ENCODE measurements around the gene UBE2J2. TPM values are rescaled to one million over a fixed set of nuclear protein-coding genes. Genes with fewer than 3 reads are reported as not detected.

The UBE2J2 gene
- total RNA-seq, 3 donors from 2014 or later (not counting 1 experiment from before 2014, with no cell fraction given) = 66.0 to 84.2 (median 78.1) TPM

DNA sequence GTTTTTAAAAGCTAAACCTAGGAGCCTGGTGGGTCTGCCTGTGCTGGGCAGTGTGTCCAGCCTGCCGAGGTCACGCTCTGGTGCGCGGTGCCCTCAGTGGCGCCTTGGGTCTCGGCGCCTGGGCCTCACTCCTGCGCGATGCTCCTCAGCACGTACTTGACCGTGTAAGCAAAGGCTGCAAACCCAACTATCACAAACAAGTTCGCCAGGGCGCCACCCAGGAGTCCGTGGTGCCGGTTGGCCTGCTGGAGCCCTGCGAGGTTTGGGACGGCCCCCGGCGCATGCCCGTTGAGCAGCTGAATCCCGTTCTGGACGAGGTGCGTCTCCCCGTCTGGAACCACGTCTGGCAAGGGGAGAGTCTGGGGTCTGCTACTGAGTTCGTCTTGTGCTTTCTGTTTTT is 18.6 kb downstream of the UBE2J2 start:
- Histone ChIP-seq H3K36me3 (ENCODE audit: control insufficient read depth, insufficient read depth, low read length) (peaks cover 37% of the 10 kb centered on the region), H3K9me3 (ENCODE audit: control insufficient read depth, insufficient read depth, low read length) (no peaks in the 10 kb centered on the region), H3K27me3 (ENCODE audit: control insufficient read depth, insufficient read depth, low read length) (no peaks in the 10 kb centered on the region), H3K27ac (ENCODE audit: low read length) (no peak overlapping the region), H3K4me1 (ENCODE audit: control insufficient read depth, insufficient read depth, low read length) (peaks cover 15% of the 10 kb centered on the region), H3K4me3 (ENCODE audit: low read length) (no peak overlapping the region)
- Mint-ChIP-seq H3K4me3 (no peak overlapping the region), H3K27ac (peak overlapping the region in 1 of 2 donors; percentile 18), H3K9me3 (no peaks in the 10 kb centered on the region), H3K36me3 (no peaks in the 10 kb centered on the region), H3K27me3 (ENCODE audit: low read depth in 2 of 2) (no peaks in the 10 kb centered on the region), H3K4me1 (peaks cover 13 to 29% of the 10 kb centered on the region in 2 donors)
- ATAC-seq (no peak), DNase-seq (no peak)
- intact Hi-C loops (cut with micrococcal nuclease) = no loop called here
- no peak for TF ChIP-seq CTCF (IDR thresholded peaks at IDR 0.05)
- 95% methylated on average over 26 of the region's 26 CpGs for WGBS (ENCODE audit: insufficient coverage)

- intact Hi-C loops (cut with micrococcal nuclease) = no loop called here
- no peak for ATAC-seq
- Histone ChIP-seq H3K4me1 (ENCODE audit: control insufficient read depth, insufficient read depth, low read length) (peaks cover 18% of the 10 kb centered on the region), H3K27me3 (ENCODE audit: control insufficient read depth, insufficient read depth, low read length) (no peaks in the 10 kb centered on the region), H3K9me3 (ENCODE audit: control insufficient read depth, insufficient read depth, low read length) (no peaks in the 10 kb centered on the region), H3K27ac (ENCODE audit: low read length) (no peak overlapping the region), H3K4me3 (ENCODE audit: low read length) (no peak overlapping the region), H3K36me3 (ENCODE audit: control insufficient read depth, insufficient read depth, low read length) (peaks cover 37% of the 10 kb centered on the region)
- WGBS (ENCODE audit: insufficient coverage) = 94% methylated on average over 21 of the region's 21 CpGs
- H3K27ac Mint-ChIP-seq = no peak overlapping the region
- no peaks in the 10 kb centered on the region for H3K36me3 Mint-ChIP-seq
- no peaks in the 10 kb centered on the region for H3K27me3 Mint-ChIP-seq (ENCODE audit: low read depth in 2 of 2)
- TF ChIP-seq CTCF (IDR thresholded peaks at IDR 0.05) = no peak
- peaks cover 9 to 27% of the 10 kb centered on the region in 2 donors for H3K4me1 Mint-ChIP-seq
- H3K4me3 Mint-ChIP-seq = no peak overlapping the region
- H3K9me3 Mint-ChIP-seq = no peaks in the 10 kb centered on the region
- no peak for DNase-seq
Observed at GRCh38 chr1:1254667-1254998, 19.0 kb downstream of the UBE2J2 start.

DNA sequence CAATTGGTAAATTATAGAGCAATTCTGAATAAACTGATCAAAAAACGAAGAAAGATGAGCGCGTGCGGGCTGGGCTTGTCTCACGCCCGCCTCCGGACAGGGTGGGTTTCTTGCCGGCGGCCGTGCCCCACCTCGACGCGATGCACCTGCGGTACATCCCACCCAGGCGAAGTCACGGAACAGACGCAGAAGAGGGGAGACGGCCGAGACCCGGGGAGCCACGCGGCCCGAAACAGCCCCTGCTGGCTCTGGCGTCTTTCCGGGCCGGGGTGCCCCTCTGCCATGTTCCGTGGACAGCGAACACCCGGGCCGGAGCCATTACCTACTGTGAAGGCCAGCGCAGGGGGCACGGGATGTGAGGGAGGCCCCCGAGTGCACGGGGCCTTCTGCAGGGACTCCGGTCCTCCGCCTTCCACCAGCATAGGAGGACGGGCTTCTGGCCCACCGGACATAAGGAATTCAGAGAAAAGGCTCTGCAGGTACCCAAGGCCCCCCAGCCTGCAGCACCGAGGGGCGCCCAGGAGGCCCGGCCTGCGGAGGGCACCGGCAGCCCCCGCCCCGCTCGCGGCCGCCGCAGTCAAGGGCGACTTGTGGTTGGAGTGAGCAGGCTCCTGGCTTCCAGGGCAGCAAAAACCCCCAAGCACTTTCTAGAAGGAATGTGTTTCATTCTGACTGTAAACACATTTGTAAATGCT is 19.5 kb downstream of the UBE2J2 start:
- Mint-ChIP-seq H3K9me3 (no peaks in the 10 kb centered on the region), H3K4me3 (no peak overlapping the region), H3K27ac (peak overlapping the region in 1 of 2 donors; percentile 78), H3K27me3 (ENCODE audit: low read depth in 2 of 2) (no peaks in the 10 kb centered on the region), H3K36me3 (no peaks in the 10 kb centered on the region), H3K4me1 (peaks cover 7 to 26% of the 10 kb centered on the region in 2 donors)
- no peak overlapping the region for H3K4me3 ChIP-seq (ENCODE audit: low read length)
- no peak for ATAC-seq
- no peaks in the 10 kb centered on the region for H3K27me3 ChIP-seq (ENCODE audit: control insufficient read depth, insufficient read depth, low read length)
- TF ChIP-seq CTCF (IDR thresholded peaks at IDR 0.05) = no peak
- intact Hi-C loops (cut with micrococcal nuclease) = no loop called here
- 97% methylated on average over 50 of the region's 50 CpGs for WGBS (ENCODE audit: insufficient coverage)
- H3K36me3 ChIP-seq (ENCODE audit: control insufficient read depth, insufficient read depth, low read length) = peaks cover 34% of the 10 kb centered on the region
- no peaks in the 10 kb centered on the region for H3K9me3 ChIP-seq (ENCODE audit: control insufficient read depth, insufficient read depth, low read length)
- DNase-seq = no peak
- H3K4me1 ChIP-seq (ENCODE audit: control insufficient read depth, insufficient read depth, low read length) = peaks cover 19% of the 10 kb centered on the region
- no peak overlapping the region for H3K27ac ChIP-seq (ENCODE audit: low read length)

DNA sequence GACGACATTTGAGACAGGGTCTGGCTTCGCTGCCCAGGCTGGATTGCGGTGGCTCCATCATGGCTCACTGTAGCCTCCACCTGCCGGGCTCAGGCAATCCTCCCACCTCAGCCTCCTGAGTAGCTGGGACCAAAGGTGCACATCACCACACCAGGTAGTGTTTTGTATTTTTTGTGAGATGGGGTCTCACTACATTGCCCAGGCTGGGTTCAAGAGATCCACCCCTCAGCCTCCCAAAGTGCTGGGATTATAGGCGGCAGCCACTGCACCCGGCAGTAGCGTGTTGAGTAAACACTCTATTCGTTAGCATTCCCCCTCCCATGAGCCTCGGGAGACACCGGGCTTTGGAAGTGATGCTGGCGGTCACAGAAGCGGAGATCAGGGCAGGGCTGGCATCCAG is 20.3 kb downstream of the UBE2J2 start:
- Histone ChIP-seq H3K27me3 (ENCODE audit: control insufficient read depth, insufficient read depth, low read length) (no peaks in the 10 kb centered on the region), H3K27ac (ENCODE audit: low read length) (no peak overlapping the region), H3K36me3 (ENCODE audit: control insufficient read depth, insufficient read depth, low read length) (peaks cover 32% of the 10 kb centered on the region), H3K4me1 (ENCODE audit: control insufficient read depth, insufficient read depth, low read length) (peaks cover 19% of the 10 kb centered on the region), H3K4me3 (ENCODE audit: low read length) (no peak overlapping the region), H3K9me3 (ENCODE audit: control insufficient read depth, insufficient read depth, low read length) (no peaks in the 10 kb centered on the region)
- H3K4me1 Mint-ChIP-seq = peaks cover 7 to 21% of the 10 kb centered on the region in 2 donors
- H3K9me3 Mint-ChIP-seq = no peaks in the 10 kb centered on the region
- no peaks in the 10 kb centered on the region for H3K27me3 Mint-ChIP-seq (ENCODE audit: low read depth in 2 of 2)
- ATAC-seq (no peak), DNase-seq (no peak)
- H3K4me3 Mint-ChIP-seq = no peak overlapping the region
- intact Hi-C loops (cut with micrococcal nuclease) = no loop called here
- no peak for TF ChIP-seq CTCF (IDR thresholded peaks at IDR 0.05)
- no peaks in the 10 kb centered on the region for H3K36me3 Mint-ChIP-seq
- peak overlapping the region; percentile 42 to 78 for H3K27ac Mint-ChIP-seq
- over 99% methylated on average over 12 of the region's 12 CpGs for WGBS (ENCODE audit: insufficient coverage)

Measured in natural killer cell (primary cell).